H1 (cell line): ENCODE results near the gene TOMM40L. TPM values are rescaled to one million over a fixed set of nuclear protein-coding genes. Genes with fewer than 3 reads are reported as not detected.

Experiments used
- ASH2L ChIP-seq: fragments of 200-600, 300-600 bp; sonication (generic); IDR thresholded peaks from one replicate; pipeline ENCODE4 v1.7.1; 2017; ENCODE audit warnings: low read length
- MAFK ChIP-seq: IDR thresholded peaks from 2 replicates; pipeline ENCODE4 v1.6.1; 2012; ENCODE audit warnings: low read depth, mild to moderate bottlenecking, improper control_type of control experiment, low read length
- RBBP5 ChIP-seq: IDR thresholded peaks from 2 replicates; pipeline ENCODE4 v1.7.1; 2012; ENCODE audit warnings: low read depth, mild to moderate bottlenecking, inconsistent platforms, low read length, moderate library complexity, borderline replicate concordance
- RNF2 ChIP-seq: fragments of 200-900, 300-1000 bp; sonication (generic); IDR thresholded peaks from 2 replicates; pipeline ENCODE4 v1.7.1; 2016; ENCODE audit warnings: borderline replicate concordance, low read depth, mild to moderate bottlenecking, antibody characterized with exemption, low read length; ENCODE audit not compliant: poor library complexity, severe bottlenecking; ENCODE audit errors: missing control alignments
- RXRA ChIP-seq: IDR thresholded peaks from 2 replicates; pipeline ENCODE4 v1.6.1; 2011; ENCODE audit warnings: low read depth, mild to moderate bottlenecking, low read length, moderate library complexity; ENCODE audit not compliant: insufficient read depth
- SP4 ChIP-seq: IDR thresholded peaks from 2 replicates; pipeline ENCODE4 v1.6.1; 2012; ENCODE audit warnings: low read length, inconsistent platforms
- polyA plus RNA-seq, 7 experiments: library from polyadenylated mRNA; depleted of rRNA in 3 of 7; stranded (reverse) in 5 of 7; unstranded in 2 of 7; fragments of >200 nt in 5 of 7; fragments of 200-250 nt in 2 of 7; gene quantifications; 1 replicate in 5 of 7; 2 replicates in 1 of 7; 4 replicates in 1 of 7; pipeline versions ENCODE4 v1.2.1 to v1.2.3, GENCODE V29; 2011 to 2013; ENCODE audit warnings: missing spikeins in 2 of 7, mixed read lengths in 2 of 7
- total RNA-seq: library from RNA; stranded (reverse); fragmentation: NEBNext Ultra II Directional; extraction: Animal tissue kit (Norgen Biotek cat#: 25700); gene quantifications from 2 replicates; pipeline ENCODE4 v1.2.1, GENCODE V29; 2021

TOMM40L gene
- total and polyA plus RNA-seq, 2 of the 8 experiments (the other 6 are each of a cell fraction or from before 2014, with no cell fraction given), result 11.4 to 15.0 TPM

GRCh38 chr1:161217831-161218230 is 8.0 kb upstream of the TOMM40L start (continued):
- TF ChIP-seq SP4, result no peak
- TF ChIP-seq RNF2, result no peak
- no peak for TF ChIP-seq ASH2L
- no peak for TF ChIP-seq RXRA
- no peak for TF ChIP-seq MAFK
- no peak for TF ChIP-seq RBBP5
